GM19238 (cell line): ENCODE data around the gene TMEM184A.
A peak's percentile ranks its signal among the peaks of the same experiment; 100 is the strongest.

ENCODE experiments used
- DNase-seq: peaks from one replicate; pipeline ENCODE4 v3.0.0; 2011; ENCODE audit warnings: low spot score; ENCODE audit not compliant: insufficient read length

Gene TMEM184A

DNA sequence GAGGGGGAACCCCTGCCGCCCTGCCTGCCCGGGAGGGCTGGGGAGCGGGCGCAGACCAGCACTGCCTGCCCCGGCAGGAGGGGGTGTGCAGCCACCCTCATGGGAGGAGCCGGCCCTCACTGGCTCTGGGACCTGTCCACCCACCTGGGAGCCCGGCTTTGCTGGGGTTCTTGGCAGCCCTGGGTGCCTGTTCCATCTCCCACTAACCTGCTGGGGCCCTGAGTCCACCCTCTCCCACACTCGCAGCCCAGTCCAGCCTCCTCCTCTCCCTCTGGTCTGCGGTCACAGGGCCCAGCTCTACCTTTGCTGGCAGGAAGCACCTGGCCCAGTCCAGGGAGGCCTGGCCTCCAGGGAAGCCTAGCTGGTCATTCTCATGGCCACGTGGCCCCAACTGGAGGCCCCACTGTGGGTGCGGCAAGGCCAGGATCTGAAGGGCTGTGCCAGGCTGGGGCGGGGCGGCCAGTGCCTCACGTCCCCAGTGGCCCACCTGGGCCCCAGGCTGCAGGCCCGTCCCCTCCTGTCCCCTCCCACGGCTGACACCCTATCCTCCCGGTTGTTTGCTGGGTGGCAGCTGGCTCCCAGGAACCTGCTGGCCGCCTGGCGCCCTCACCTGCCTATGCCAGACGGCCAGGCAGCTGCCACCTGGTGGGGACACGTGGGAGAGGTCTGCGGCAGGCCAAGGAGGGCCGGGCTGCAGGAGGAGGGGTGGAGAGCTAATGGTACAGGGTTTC, at the start of gene TMEM184A:
TSS of gene TMEM184A (minus strand) at position 393 of the 731 bp plus-strand sequence. CDS start 721 bp downstream, outside the sequence.
- peak; percentile 64 for DNase-seq

GRCh38 chr7:1604383-1604782, 48.4 kb upstream of the TMEM184A start:
- no peak for DNase-seq

DNA sequence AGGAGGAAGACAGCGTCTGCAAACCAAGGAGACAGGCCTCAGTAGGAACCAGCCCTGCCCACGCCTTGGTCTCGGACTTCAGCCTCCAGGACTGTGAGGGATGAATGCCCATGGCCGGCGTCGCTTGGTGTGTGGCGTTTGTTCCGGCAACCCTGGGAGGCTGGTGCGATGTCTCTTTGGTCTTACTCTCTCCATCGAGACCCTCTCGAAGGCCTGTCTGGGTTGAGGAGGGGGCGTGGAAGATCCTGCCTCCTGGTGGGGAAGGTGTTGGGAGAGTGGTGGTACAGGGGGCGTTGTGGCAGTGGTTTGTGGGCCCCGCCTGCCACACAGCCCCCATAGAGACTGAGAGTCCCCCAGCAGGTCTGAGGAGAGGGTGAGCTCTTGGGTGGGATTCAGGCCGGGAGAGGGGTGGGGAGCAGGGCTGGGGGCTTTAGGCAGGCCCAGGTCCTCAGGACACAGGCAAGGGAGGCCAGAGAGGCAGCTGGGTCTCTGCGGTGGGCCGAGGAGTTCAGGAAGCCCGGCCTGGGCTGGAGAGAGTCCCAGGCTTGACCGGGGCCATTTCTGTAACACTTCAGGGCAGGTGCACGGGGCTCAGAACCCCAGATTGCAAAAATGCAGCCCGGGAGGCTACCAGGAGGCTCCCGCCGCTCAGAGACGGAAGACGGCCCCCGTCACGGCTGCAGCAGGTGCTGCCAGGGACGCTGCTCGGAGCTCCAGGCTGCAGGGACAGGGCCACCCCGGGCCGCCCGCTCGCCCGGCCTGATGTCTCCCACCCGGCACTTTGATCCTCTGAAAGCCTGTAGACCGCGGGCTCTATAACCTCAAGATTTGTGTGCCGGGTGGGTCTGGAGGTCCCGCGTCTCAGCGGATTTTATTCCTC, 47.6 kb upstream of the TMEM184A start:
- DNase-seq: no peak

DNA sequence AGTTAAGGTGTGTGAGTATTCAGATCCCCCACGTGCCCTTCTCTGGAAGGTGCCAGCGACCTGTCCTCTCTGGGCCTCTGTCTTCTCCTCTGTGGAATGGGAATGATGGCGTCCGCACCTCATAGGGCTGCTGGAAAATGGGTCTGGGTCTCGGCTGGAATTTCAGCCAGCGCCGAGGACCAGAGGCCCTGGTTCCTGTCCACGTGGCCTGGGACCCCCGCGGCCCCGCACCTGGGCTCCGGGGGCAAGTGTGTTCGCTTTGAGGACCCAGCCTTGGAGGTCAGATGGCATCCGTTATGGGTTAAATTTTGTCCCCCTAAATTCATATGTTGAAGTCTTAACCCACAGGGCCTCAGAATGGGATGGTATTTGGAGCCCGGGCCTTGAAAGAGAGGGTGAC, 46.4 kb upstream of the TMEM184A start:
- no peak for DNase-seq

DNA sequence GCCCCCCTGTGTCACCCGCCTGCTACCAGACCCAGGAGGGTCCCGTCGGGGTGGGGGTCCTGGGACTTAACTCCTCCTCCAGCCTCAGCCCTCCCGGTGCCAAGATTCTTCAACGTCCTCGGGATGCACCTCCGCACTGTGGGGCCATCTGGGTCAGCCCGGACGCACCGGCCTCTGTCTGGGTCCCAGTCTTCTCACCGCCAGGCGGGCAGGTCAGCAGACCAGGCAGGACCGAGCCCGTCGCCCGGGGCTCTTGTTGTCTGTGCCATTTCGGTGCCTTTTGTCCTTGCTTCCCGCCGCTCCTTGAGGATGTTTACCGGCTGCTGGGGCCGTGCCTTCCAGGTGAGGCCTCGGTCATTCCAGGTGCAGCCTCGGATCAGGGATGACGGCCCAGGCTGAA, 46.0 kb upstream of the TMEM184A start:
- no peak for DNase-seq

GRCh38 chr7:1599640-1600395, 43.8 kb upstream of the TMEM184A start:
- no peak for DNase-seq

DNA sequence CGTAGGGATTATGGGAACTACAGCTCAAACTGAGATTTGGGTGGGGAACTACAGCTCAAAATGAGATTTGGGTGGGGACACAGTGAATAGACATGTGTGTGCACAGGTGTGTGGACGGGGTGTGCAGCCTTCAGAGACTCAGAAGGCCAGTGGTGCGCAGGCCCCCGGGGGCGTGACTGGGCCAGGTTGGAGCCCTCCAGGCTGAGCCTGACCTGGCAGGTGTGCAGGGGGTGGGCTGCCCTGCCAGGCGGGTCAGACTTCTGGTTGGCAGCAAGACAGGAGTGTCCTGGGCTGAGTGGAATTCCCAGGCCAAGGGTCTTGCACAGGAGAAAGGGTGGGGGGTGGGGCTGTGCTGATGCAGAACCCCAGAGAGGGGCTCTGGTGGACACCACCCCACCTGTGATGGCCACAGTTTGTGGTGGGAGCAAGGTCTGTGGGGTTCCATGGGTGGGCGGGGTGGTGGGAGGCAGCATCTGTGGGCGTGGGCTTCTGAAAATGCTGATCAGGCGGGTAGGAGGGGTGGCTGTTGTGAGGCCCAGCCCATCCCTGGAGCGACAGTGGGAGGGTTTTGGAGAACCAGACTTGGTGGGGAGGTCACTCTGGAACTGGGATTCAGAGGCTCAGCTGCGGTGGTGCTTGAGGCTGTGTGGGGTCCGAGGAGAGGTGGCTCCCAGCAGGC, 43.1 kb upstream of the TMEM184A start:
- no peak for DNase-seq

GRCh38 chr7:1598286-1598685, 42.3 kb upstream of the TMEM184A start:
- DNase-seq: no peak

DNA sequence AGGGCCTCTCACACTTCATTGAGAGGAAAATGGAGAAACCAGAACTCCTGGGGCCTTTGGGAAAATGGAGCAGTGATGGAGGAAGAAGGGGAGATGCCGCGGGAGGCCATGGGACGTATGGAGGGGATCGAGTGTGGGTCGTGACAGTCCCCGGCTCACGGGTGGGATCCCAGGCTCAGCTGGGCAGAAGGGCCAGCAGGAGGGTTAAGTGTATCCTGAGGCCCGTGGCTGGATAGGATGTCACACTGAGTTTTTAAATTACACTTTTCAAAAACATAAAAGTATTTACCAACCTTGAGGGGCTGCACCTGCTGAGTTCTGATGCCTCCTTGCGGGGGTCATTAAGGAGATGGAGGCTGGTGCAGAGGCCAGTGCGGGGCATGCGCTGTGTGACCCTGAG, 41.8 kb upstream of the TMEM184A start:
- DNase-seq: no peak

GRCh38 chr7:1597066-1597760, 41.2 kb upstream of the TMEM184A start:
- DNase-seq: no peak

DNA sequence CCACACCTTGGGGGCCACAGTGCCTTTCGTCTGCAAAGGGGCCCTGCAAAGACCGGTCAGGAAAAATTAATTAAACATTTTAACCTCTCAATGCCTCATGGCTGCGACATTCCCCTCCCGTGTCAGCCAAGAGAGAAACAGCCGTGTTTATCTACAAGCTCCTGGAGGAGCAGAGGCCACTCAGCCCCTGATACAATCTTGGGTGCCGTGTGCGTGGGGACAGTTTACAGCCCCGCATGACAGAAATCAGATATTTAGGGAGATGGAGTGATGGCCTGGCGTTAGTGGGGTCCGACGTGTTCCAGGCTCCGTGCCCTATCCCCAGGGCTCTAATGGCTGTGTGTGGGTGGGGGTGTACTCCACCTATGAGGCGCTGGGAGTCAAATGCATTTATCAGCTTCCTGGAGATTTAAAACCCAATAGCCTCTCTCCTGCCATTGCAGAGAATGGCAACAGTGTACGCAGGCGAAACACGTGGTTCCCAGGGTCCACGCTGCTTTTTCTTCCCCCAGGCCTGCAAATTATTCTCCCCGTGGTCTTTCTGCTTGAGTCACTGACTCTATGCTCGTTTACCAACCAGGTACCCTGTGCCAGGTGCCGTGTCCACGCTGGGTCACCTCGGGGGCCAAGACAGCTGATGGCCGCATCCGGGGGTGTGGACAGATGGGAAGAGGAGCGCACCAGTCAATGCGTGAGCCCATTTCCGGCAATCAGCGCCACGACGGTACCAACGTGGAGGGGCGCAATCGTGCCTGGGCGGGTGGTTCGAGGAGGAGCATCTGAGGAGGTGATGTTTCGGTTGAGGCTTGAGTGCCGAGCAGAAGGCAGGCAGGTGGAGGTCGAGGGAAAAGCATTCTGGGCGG, 40.4 kb upstream of the TMEM184A start:
- no peak for DNase-seq

- no peak for DNase-seq
These were observed 39.6 kb upstream of the TMEM184A start for GRCh38 chr7:1595636-1596035.

DNA sequence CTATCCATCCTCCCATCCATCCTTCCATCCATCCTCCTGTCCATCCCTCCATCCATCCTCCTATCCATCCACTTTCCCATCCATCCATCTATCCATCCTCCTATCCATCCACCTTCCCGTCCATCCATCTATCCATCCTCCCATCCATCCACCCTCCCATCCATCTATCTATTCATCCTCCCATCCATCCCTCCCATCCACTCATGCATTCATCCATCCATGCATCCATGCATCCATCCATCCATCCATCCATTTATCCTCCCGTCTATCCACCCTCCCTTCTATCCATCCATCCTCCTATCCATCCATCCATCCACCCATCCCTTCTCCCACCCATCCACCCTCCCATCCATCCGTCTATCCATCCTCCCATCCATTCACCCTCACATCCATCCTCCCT, 39.0 kb upstream of the TMEM184A start:
- no peak for DNase-seq

GRCh38 chr7:1593904-1594421, 38.0 kb upstream of the TMEM184A start:
- DNase-seq: no peak

DNA sequence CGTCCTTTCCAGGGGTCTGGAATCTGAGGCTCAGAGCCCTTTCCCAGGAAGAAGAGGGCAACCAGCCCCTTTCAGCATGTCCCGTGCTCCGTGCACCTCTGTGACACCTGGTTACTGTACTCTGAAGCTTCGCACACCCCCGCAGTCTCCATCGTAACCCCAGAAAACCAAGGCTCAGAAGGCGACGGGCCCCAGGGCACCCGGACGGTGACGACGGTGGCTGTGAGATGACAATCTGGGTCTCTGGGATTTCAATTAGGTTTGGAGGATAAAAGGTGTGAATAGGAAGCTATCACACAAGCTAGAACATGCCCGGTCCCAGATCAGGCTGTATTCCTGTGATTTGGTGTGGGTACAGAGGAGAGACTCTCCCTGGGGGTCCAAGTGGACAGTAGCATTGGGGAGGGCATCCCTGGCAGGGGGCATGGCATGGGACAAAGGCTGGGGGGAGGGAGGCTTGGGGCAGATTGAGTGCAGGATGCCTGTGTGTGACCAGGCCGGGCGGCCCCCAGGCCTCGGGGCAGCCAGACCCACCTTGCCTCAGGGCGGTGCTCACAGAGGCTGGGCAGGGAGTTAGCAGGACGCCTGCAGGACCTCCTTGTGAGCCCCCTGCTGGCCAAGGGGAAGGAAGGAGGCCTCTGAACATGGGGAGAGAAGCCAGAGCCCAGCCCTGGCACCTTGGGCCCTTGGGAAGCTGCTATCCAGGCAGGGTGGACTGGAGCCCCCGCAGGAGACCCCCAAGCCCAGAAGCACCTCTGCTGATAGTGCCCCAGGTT, 37.3 kb upstream of the TMEM184A start:
- no peak for DNase-seq

GRCh38 chr7:1592299-1592871, 36.4 kb upstream of the TMEM184A start:
- DNase-seq: no peak

GRCh38 chr7:1591876-1592275, 35.9 kb upstream of the TMEM184A start:
- DNase-seq: no peak

- DNase-seq: no peak
These were observed 35.4 kb upstream of the TMEM184A start for GRCh38 chr7:1591396-1591795.
